Neural cell (in vitro differentiated cells): ENCODE results near the gene GFM1.

ENCODE experiments used
- POLR2AphosphoS5 ChIP-seq: IDR thresholded peaks from 2 replicates; pipeline ENCODE4 v1.6.1; 2012
- SMC3 ChIP-seq: fragments of 450-650 bp; conservative IDR thresholded peaks from 2 replicates; pipeline ENCODE4 v1.6.1; 2014; ENCODE audit warnings: antibody characterized with exemption, mild to moderate bottlenecking, moderate library complexity; ENCODE audit not compliant: poor library complexity
- TAF1 ChIP-seq: IDR thresholded peaks from 2 replicates; pipeline ENCODE4 v1.6.1; 2012; ENCODE audit warnings: low read depth
- TF ChIP-seq, protein P1 (sequence below): fragments of 450-650 bp; IDR thresholded peaks from 2 replicates; pipeline ENCODE4 v1.5.1; 2014; ENCODE audit warnings: antibody characterized with exemption, mild to moderate bottlenecking, moderate library complexity; ENCODE audit not compliant: poor library complexity, severe bottlenecking
- TF ChIP-seq, protein P2 (sequence below): IDR thresholded peaks from 2 replicates; pipeline ENCODE4 v1.6.1; 2012; ENCODE audit warnings: borderline replicate concordance

GRCh38 chr3:158679547-158680000 is 35.2 kb downstream of the GFM1 start:
- TF ChIP-seq SMC3 (no peak), POLR2AphosphoS5 (no peak), TAF1 (no peak)
- TF ChIP-seq, protein P1, sequence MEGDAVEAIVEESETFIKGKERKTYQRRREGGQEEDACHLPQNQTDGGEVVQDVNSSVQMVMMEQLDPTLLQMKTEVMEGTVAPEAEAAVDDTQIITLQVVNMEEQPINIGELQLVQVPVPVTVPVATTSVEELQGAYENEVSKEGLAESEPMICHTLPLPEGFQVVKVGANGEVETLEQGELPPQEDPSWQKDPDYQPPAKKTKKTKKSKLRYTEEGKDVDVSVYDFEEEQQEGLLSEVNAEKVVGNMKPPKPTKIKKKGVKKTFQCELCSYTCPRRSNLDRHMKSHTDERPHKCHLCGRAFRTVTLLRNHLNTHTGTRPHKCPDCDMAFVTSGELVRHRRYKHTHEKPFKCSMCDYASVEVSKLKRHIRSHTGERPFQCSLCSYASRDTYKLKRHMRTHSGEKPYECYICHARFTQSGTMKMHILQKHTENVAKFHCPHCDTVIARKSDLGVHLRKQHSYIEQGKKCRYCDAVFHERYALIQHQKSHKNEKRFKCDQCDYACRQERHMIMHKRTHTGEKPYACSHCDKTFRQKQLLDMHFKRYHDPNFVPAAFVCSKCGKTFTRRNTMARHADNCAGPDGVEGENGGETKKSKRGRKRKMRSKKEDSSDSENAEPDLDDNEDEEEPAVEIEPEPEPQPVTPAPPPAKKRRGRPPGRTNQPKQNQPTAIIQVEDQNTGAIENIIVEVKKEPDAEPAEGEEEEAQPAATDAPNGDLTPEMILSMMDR = no peak
- TF ChIP-seq, protein P2, sequence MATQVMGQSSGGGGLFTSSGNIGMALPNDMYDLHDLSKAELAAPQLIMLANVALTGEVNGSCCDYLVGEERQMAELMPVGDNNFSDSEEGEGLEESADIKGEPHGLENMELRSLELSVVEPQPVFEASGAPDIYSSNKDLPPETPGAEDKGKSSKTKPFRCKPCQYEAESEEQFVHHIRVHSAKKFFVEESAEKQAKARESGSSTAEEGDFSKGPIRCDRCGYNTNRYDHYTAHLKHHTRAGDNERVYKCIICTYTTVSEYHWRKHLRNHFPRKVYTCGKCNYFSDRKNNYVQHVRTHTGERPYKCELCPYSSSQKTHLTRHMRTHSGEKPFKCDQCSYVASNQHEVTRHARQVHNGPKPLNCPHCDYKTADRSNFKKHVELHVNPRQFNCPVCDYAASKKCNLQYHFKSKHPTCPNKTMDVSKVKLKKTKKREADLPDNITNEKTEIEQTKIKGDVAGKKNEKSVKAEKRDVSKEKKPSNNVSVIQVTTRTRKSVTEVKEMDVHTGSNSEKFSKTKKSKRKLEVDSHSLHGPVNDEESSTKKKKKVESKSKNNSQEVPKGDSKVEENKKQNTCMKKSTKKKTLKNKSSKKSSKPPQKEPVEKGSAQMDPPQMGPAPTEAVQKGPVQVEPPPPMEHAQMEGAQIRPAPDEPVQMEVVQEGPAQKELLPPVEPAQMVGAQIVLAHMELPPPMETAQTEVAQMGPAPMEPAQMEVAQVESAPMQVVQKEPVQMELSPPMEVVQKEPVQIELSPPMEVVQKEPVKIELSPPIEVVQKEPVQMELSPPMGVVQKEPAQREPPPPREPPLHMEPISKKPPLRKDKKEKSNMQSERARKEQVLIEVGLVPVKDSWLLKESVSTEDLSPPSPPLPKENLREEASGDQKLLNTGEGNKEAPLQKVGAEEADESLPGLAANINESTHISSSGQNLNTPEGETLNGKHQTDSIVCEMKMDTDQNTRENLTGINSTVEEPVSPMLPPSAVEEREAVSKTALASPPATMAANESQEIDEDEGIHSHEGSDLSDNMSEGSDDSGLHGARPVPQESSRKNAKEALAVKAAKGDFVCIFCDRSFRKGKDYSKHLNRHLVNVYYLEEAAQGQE = no peak
